Liver (tissue), 9 donors: Measurements from ENCODE around the gene TMEM145. TPM values are rescaled to one million over a fixed set of nuclear protein-coding genes. Genes with fewer than 3 reads are reported as not detected.

Experiments
- DNase-seq: peaks from one replicate; pipeline ENCODE4 v3.0.0-alpha.2; 2017; ENCODE audit warnings: low spot score
- H3K27ac ChIP-seq, 2 donors: one replicate each; pipeline ENCODE4 v1.7.0; 2013; ENCODE audit warnings: inconsistent platforms in 2 of 2, low read length in 2 of 2, control low read depth in 1 of 2, low read depth in 1 of 2, mild to moderate bottlenecking in 1 of 2
- H3K27me3 ChIP-seq, 4 donors: one replicate each; pipeline versions ENCODE4 v1.6.1 to v1.7.0; 2013; ENCODE audit warnings: low read length in 3 of 4, inconsistent platforms in 1 of 4, mild to moderate bottlenecking in 1 of 4, moderate library complexity in 1 of 4; ENCODE audit not compliant: control insufficient read depth in 4 of 4, insufficient read depth in 4 of 4
- H3K36me3 ChIP-seq, 4 donors: one replicate each; pipeline versions ENCODE4 v1.6.1 to v1.7.0; 2013; ENCODE audit warnings: low read length in 3 of 4, mild to moderate bottlenecking in 3 of 4, low read depth in 1 of 4, moderate library complexity in 1 of 4; ENCODE audit not compliant: control insufficient read depth in 4 of 4, insufficient read depth in 3 of 4
- H3K4me1 ChIP-seq, 4 donors: one replicate each; pipeline versions ENCODE4 v1.6.1 to v1.7.0; 2013; ENCODE audit warnings: low read length in 3 of 4, mild to moderate bottlenecking in 3 of 4, moderate library complexity in 1 of 4; ENCODE audit not compliant: control insufficient read depth in 4 of 4, insufficient read depth in 4 of 4
- H3K4me3 ChIP-seq, 3 donors: one replicate each; pipeline versions ENCODE4 v1.6.1 to v1.7.0; 2013; ENCODE audit warnings: low read length in 3 of 3, control low read depth in 1 of 3, low read depth in 1 of 3, mild to moderate bottlenecking in 1 of 3
- H3K9ac ChIP-seq, 2 donors: one replicate each; pipeline ENCODE4 v1.7.0; 2013; ENCODE audit warnings: low read length in 2 of 2, mild to moderate bottlenecking in 2 of 2, moderate library complexity in 2 of 2, control low read depth in 1 of 2, low read depth in 1 of 2
- H3K9me3 ChIP-seq, 4 donors: one replicate each; pipeline versions ENCODE4 v1.6.1 to v1.7.0; 2013; ENCODE audit warnings: low read length in 3 of 4; ENCODE audit not compliant: control insufficient read depth in 4 of 4
- ATF3 ChIP-seq: IDR thresholded peaks from 2 replicates; pipeline ENCODE4 v1.6.1; 2016; ENCODE audit warnings: antibody characterized with exemption
- EGR1 ChIP-seq, 2 donors: IDR thresholded peaks; 2 replicates each; pipeline ENCODE4 v1.6.1; 2016 to 2018; ENCODE audit warnings: antibody characterized with exemption in 2 of 2, low read depth in 2 of 2
- FOXA1 ChIP-seq: IDR thresholded peaks from 2 replicates; pipeline ENCODE4 v1.6.1; 2016; ENCODE audit warnings: antibody characterized with exemption
- FOXA2 ChIP-seq: IDR thresholded peaks from 2 replicates; pipeline ENCODE4 v1.6.1; 2016; ENCODE audit warnings: antibody characterized with exemption
- GABPA ChIP-seq, 2 donors: IDR thresholded peaks in 1 of 2; conservative IDR thresholded peaks in 1 of 2; 2 replicates each; pipeline ENCODE4 v1.6.1; 2016; ENCODE audit warnings: antibody characterized with exemption in 2 of 2, mild to moderate bottlenecking in 1 of 2, moderate library complexity in 1 of 2
- HNF4A ChIP-seq, 2 donors: conservative IDR thresholded peaks; 2 replicates each; pipeline ENCODE4 v1.6.1; 2016; ENCODE audit warnings: antibody characterized with exemption in 2 of 2, mild to moderate bottlenecking in 2 of 2
- HNF4G ChIP-seq: IDR thresholded peaks from 2 replicates; pipeline ENCODE4 v1.6.1; 2016; ENCODE audit warnings: antibody characterized with exemption
- JUND ChIP-seq, 2 donors: IDR thresholded peaks; 2 replicates each; pipeline ENCODE4 v1.6.1; 2016; ENCODE audit warnings: antibody characterized with exemption in 2 of 2
- MAX ChIP-seq: IDR thresholded peaks from 2 replicates; pipeline ENCODE4 v1.6.1; 2016; ENCODE audit warnings: antibody characterized with exemption
- NR2F2 ChIP-seq: IDR thresholded peaks from 2 replicates; pipeline ENCODE4 v1.6.1; 2016; ENCODE audit warnings: antibody characterized with exemption
- RAD21 ChIP-seq, 2 donors: IDR thresholded peaks; 2 replicates each; pipeline ENCODE4 v1.6.1; 2016; ENCODE audit warnings: antibody characterized with exemption in 2 of 2, mild to moderate bottlenecking in 2 of 2
- RXRA ChIP-seq, 2 donors: IDR thresholded peaks; 2 replicates each; pipeline ENCODE4 v1.6.1; 2017 to 2018; ENCODE audit warnings: antibody characterized with exemption in 2 of 2, mild to moderate bottlenecking in 1 of 2
- SP1 ChIP-seq: IDR thresholded peaks from 2 replicates; pipeline ENCODE4 v1.6.1; 2018; ENCODE audit warnings: antibody characterized with exemption, mild to moderate bottlenecking
- TAF1 ChIP-seq: conservative IDR thresholded peaks from 2 replicates; pipeline ENCODE4 v1.6.1; 2016; ENCODE audit warnings: antibody characterized with exemption, mild to moderate bottlenecking
- YY1 ChIP-seq: IDR thresholded peaks from 2 replicates; pipeline ENCODE4 v1.6.1; 2016; ENCODE audit warnings: antibody characterized with exemption, mild to moderate bottlenecking
- WGBS: extraction: QIAGEN DNeasy Blood & Tissue Kit; methylation state at CpG from one replicate; pipeline ENCODE4 v1.1.7; 2013; 5-methylcytosine and 5-hydroxymethylcytosine counted together
- polyA plus RNA-seq, 2 donors: library from polyadenylated mRNA; stranded (reverse) in 1 of 2; unstranded in 1 of 2; fragments of 200-250 nt in 1 of 2; fragments of >200 nt in 1 of 2; fragmentation: Nextera tagmentation in 1 of 2; extraction: Ambion mirVana in 1 of 2; gene quantifications; one replicate each; pipeline versions ENCODE4 v1.2.1 to v1.2.3, GENCODE V29; 2013 to 2015
- total RNA-seq, 2 donors: library from RNA; depleted of rRNA; stranded (reverse); fragments of >200 nt; gene quantifications; one replicate each; pipeline ENCODE4 v1.2.3, GENCODE V29; 2014
- TF ChIP-seq, protein P1 (sequence below): IDR thresholded peaks from 2 replicates; pipeline ENCODE4 v1.6.1; 2016; ENCODE audit warnings: antibody characterized with exemption, mild to moderate bottlenecking
- TF ChIP-seq, protein P2 (sequence below): IDR thresholded peaks from 2 replicates; pipeline ENCODE4 v1.6.1; 2016; ENCODE audit warnings: antibody characterized with exemption
- TF ChIP-seq, protein P3 (sequence below): fragments of 150-350 bp; IDR thresholded peaks from 2 replicates; pipeline ENCODE4 v1.5.1; 2017; ENCODE audit warnings: improper control_type of control experiment, low read depth, low read length; ENCODE audit not compliant: missing input control
- donor health status: healthy.
- donor health status: healthy.
- donor health status: healthy.
- donor health status: healthy.
- donor health status: healthy.

Gene TMEM145
- total and polyA plus RNA-seq, 4 donors: 0.02 to 0.08 TPM; not detected in 2

DNA sequence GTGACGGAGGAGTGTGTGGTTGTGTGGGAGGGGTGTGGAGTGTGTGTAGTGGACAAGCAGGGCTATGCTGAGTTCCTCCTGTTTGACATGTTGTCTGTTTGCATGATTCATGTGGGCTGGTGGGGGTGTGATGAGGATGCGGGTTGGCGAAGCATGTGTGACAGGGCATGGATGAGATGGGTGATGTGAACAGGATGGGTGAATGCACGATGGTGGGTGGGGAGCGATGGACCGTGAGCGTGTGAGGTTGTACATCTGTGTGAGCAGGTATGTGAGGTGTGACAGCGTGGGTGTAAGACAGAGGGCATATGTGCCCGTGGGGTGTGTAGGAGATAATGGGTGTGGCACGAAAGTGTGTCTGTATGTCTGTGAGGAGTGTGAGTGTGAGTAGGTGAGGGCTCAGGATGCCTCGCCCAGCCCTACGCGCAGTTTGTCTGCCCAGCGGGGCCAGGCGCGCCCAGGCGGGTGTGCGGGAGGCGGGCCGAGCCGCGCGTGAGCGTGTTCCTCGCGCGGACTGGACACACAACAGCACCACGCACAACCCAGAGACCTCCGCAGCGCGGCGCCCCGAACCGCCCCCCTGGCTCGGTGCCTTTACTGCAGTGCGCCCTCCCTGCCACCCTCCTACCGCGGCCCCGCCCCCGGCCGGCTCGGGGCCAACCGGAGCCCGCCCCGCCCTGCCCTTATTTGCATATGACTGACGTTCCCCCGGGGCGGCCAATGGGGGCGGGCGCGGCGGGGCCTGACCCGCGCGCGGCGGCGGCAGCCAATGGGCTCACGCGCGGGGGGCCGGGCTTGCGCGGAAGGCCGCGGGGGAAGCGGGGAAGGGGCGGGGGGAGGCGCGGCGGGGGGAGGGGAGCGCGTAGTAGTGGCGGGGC lies 29.7 kb upstream of the TMEM145 start:
- Histone ChIP-seq H3K36me3 (peaks cover 7 to 16% (median 10%) of the 10 kb centered on the region in 4 donors), H3K9ac (peak overlapping the region in 1 of 2 donors; percentile 69), H3K4me3 (peak overlapping the region in 2 of 3 donors; percentile 69 to 73), H3K9me3 (no peaks in the 10 kb centered on the region), H3K4me1 (peaks cover 18 to 63% (median 41%) of the 10 kb centered on the region in 4 donors), H3K27me3 (no peaks in the 10 kb centered on the region), H3K27ac (peak overlapping the region; percentile 91 to 98)
- whole genome bisulfite sequencing: 4% methylated on average over 74 of the region's 74 CpGs
- TF ChIP-seq FOXA2 (no peak), NR2F2 (no peak), MAX (no peak), JUND (IDR thresholded peaks at IDR 0.05) (no peak), YY1 (no peak), SP1 (no peak), HNF4G (no peak), RAD21 (IDR thresholded peaks at IDR 0.05) (no peak), HNF4A (conservative IDR thresholded peaks at IDR 0.05) (no peak), GABPA (IDR thresholded peaks at IDR 0.05 in 1 of 2, conservative IDR thresholded peaks at IDR 0.05 in 1 of 2) (no peak), FOXA1 (no peak), ATF3 (no peak), TAF1 (no peak), RXRA (IDR thresholded peaks at IDR 0.05) (no peak), EGR1 (IDR thresholded peaks at IDR 0.05; ENCODE audit: low read depth in 2 of 2) (no peak)
- TF ChIP-seq, protein P1, sequence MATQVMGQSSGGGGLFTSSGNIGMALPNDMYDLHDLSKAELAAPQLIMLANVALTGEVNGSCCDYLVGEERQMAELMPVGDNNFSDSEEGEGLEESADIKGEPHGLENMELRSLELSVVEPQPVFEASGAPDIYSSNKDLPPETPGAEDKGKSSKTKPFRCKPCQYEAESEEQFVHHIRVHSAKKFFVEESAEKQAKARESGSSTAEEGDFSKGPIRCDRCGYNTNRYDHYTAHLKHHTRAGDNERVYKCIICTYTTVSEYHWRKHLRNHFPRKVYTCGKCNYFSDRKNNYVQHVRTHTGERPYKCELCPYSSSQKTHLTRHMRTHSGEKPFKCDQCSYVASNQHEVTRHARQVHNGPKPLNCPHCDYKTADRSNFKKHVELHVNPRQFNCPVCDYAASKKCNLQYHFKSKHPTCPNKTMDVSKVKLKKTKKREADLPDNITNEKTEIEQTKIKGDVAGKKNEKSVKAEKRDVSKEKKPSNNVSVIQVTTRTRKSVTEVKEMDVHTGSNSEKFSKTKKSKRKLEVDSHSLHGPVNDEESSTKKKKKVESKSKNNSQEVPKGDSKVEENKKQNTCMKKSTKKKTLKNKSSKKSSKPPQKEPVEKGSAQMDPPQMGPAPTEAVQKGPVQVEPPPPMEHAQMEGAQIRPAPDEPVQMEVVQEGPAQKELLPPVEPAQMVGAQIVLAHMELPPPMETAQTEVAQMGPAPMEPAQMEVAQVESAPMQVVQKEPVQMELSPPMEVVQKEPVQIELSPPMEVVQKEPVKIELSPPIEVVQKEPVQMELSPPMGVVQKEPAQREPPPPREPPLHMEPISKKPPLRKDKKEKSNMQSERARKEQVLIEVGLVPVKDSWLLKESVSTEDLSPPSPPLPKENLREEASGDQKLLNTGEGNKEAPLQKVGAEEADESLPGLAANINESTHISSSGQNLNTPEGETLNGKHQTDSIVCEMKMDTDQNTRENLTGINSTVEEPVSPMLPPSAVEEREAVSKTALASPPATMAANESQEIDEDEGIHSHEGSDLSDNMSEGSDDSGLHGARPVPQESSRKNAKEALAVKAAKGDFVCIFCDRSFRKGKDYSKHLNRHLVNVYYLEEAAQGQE: no peak
- TF ChIP-seq, protein P2, sequence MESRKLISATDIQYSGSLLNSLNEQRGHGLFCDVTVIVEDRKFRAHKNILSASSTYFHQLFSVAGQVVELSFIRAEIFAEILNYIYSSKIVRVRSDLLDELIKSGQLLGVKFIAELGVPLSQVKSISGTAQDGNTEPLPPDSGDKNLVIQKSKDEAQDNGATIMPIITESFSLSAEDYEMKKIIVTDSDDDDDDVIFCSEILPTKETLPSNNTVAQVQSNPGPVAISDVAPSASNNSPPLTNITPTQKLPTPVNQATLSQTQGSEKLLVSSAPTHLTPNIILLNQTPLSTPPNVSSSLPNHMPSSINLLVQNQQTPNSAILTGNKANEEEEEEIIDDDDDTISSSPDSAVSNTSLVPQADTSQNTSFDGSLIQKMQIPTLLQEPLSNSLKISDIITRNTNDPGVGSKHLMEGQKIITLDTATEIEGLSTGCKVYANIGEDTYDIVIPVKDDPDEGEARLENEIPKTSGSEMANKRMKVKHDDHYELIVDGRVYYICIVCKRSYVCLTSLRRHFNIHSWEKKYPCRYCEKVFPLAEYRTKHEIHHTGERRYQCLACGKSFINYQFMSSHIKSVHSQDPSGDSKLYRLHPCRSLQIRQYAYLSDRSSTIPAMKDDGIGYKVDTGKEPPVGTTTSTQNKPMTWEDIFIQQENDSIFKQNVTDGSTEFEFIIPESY: no peak
- TF ChIP-seq, protein P3, sequence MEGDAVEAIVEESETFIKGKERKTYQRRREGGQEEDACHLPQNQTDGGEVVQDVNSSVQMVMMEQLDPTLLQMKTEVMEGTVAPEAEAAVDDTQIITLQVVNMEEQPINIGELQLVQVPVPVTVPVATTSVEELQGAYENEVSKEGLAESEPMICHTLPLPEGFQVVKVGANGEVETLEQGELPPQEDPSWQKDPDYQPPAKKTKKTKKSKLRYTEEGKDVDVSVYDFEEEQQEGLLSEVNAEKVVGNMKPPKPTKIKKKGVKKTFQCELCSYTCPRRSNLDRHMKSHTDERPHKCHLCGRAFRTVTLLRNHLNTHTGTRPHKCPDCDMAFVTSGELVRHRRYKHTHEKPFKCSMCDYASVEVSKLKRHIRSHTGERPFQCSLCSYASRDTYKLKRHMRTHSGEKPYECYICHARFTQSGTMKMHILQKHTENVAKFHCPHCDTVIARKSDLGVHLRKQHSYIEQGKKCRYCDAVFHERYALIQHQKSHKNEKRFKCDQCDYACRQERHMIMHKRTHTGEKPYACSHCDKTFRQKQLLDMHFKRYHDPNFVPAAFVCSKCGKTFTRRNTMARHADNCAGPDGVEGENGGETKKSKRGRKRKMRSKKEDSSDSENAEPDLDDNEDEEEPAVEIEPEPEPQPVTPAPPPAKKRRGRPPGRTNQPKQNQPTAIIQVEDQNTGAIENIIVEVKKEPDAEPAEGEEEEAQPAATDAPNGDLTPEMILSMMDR: no peak
- peak; percentile 96 for DNase-seq
